ENCODE measurements around the gene PEAK1.

PEAK1 gene

DNA sequence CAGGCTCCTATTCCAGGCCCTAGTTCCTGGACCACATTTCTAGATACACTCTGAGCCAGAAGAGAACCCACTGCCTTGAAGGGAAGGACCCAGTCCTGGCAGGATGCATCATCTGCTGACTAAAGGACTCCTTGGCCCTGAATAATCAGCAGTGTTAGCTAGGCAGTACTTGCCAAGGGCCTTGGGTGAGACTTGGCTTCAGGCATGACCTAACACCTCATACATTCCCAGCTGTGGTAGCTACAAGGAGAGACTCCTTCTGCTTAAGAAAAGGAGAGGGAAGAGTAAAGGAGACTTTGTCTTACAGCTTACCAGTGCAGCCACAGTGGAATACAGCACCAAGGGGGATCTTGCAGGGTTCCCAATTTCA lies 26.4 kb downstream of the PEAK1 start:
- DNase-seq (ENCODE audit: low read depth): no peak
- no peak overlapping the region for H3K4me3 ChIP-seq (ENCODE audit: control insufficient read depth, low read depth, low read length)
- TF ChIP-seq, protein P1, sequence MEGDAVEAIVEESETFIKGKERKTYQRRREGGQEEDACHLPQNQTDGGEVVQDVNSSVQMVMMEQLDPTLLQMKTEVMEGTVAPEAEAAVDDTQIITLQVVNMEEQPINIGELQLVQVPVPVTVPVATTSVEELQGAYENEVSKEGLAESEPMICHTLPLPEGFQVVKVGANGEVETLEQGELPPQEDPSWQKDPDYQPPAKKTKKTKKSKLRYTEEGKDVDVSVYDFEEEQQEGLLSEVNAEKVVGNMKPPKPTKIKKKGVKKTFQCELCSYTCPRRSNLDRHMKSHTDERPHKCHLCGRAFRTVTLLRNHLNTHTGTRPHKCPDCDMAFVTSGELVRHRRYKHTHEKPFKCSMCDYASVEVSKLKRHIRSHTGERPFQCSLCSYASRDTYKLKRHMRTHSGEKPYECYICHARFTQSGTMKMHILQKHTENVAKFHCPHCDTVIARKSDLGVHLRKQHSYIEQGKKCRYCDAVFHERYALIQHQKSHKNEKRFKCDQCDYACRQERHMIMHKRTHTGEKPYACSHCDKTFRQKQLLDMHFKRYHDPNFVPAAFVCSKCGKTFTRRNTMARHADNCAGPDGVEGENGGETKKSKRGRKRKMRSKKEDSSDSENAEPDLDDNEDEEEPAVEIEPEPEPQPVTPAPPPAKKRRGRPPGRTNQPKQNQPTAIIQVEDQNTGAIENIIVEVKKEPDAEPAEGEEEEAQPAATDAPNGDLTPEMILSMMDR (IDR thresholded peaks at IDR 0.05; ENCODE audit: control insufficient read depth, insufficient read depth, low read depth, low read length, missing control alignments): no peak

DNA sequence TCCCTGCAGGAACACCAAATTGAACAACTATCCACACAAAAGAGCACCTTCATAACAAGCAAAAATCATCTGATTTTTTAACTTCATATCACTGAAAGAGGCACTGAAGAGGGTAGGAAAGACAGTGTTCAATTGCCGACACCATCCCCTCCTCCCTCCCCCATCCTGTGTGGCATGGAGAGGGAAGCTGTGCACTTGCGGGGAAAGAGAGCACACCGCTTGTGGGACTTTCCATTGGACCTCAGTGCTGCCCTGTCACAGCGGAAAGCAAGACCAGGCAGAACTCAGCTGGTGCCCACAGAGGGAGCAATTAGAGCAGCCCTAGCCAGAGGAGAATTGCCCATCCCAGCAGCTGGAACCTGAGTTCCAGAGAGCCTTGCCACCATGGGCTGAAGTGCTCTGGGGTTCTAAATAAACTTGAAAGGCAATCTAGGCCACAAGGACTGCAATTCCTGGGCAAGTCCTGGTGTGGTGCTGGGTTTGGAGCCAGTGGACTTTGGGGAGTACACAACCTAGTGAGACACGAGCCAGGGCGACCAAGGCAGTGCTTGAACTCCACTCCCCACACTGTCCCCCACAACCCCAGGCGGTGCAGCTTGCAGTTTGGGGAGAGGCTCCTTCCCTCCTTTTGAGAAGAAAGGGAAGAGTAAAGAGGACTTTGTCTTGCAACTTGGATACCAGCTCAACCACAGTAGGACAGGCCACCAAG lies 27.0 kb downstream of the PEAK1 start:
- TF ChIP-seq, protein P1 (IDR thresholded peaks at IDR 0.05; ENCODE audit: control insufficient read depth, insufficient read depth, low read depth, low read length, missing control alignments): no peak
- no peak for DNase-seq (ENCODE audit: low read depth)
- H3K4me3 ChIP-seq (ENCODE audit: control insufficient read depth, low read depth, low read length): no peak overlapping the region

DNA sequence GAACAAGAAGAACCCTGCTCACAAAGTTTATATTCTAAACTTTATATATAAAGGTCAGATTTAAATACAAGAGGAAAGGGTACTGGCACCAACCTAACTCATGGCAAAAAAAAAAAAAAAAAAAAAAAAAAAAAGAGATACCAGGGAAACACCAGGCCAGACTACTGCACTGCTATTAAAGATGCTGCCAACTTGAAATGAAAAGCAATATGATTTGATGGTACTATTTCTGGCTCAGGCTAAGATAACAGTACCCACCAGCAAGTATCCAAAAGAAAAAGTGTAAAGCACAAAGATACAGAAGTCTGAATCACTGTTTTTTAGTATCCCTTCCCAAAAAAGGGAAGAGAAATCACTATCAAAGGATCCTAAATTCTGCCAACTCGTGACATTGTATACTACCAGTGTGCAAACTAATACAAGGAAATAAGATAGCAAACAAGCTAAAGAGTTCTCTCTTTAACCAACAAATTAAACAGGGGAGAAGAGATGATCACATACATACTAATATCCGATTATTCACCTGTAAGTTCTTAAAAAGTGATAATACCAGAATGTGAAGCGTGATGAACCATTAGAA lies 28.4 kb downstream of the PEAK1 start:
- H3K4me3 ChIP-seq (ENCODE audit: control insufficient read depth, low read depth, low read length): no peak overlapping the region
- no peak for DNase-seq (ENCODE audit: low read depth)
- TF ChIP-seq, protein P1 (IDR thresholded peaks at IDR 0.05; ENCODE audit: control insufficient read depth, insufficient read depth, low read depth, low read length, missing control alignments): no peak

DNA sequence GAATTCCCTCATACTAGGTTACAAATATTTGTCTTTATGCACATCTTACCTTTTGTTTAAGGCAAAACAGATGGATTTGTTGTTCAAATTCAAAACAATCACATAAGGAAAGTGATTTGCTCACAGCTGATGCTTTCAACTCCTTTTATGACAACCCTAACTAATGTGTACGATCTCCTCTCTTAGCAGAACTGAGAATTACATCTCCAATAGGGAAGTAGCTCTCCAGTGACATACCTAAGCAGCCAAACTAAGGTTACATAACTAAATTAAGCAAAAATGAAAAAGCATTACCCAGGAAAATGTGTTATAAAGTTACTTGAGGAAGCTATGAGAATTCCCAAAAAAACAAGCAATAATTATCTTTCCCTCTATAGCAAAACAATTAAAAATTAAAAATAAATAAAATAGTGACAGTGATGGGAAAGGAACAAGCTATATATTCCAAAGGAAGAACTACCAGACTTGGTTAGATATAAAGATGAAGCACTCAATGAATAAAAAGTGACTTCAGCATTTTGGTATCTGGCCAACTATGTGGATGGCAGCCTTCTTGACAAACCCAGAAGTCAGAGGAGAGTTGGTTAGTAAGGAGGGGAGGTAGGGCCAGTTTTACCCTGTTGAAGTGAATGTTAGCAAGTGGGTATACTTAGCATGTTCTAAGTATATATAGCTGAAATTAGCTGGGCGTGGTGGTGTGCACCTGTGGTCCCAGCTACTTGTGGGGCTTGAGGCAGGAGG lies 32.4 kb downstream of the PEAK1 start:
- no peak for DNase-seq (ENCODE audit: low read depth)
- TF ChIP-seq, protein P1 (IDR thresholded peaks at IDR 0.05; ENCODE audit: control insufficient read depth, insufficient read depth, low read depth, low read length, missing control alignments): no peak
- H3K4me3 ChIP-seq (ENCODE audit: control insufficient read depth, low read depth, low read length): no peak overlapping the region

DNA sequence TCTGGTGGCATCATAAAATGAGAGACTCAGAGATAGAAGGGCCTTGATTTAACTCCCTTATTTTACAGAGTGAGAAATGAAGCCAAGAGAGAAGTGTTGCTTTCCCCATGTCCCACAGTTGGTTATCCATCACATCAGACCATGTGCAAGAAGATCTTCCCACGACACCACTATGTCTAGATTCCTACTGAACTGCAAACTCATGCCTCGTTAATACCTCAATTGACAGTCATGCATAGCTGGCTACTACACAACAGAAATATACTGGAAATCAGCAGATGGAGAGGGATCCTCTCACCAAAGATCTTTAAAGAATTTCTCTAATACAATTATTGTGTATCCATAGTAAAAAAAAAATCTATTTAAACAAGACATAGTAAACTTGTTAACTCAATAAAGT lies 33.3 kb downstream of the PEAK1 start:
- no peak for DNase-seq (ENCODE audit: low read depth)
- TF ChIP-seq, protein P1 (IDR thresholded peaks at IDR 0.05; ENCODE audit: control insufficient read depth, insufficient read depth, low read depth, low read length, missing control alignments): no peak
- H3K4me3 ChIP-seq (ENCODE audit: control insufficient read depth, low read depth, low read length): no peak overlapping the region

DNA sequence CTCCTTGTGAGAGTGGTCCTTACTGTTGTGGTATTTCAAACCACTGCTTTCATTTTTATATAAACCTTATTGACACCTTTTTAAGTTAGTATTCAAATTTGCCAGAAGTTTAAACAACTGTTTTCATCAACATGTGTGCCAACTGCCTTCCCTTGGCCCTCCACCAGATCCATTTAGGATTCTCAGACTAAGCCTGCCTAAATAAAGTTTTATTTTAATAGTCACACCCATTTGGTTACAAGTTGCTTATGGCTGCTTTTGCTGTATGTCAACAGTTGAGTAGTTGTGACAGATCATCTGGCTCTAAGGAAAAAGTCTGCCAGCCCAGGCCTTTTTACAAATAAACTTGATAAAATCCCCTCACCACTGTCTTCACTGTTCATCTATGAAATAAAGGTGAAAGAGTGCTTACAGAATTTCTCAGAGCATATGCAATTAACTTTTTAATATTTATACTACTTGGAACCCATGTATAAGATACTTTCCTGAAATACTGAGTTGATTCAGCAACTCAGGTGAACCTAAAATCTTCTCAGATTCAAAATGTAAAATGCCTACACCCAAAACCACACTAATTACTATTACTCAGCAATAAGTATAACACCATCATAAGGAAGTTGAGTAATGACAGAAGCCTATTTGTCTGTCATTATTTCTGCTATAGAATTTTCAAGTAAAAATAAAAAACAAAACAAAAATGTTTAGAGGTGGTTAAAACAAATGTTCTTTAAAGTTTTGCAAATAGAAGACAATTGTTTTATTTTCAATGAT lies 35.1 kb downstream of the PEAK1 start:
- DNase-seq (ENCODE audit: low read depth): no peak
- TF ChIP-seq, protein P1 (IDR thresholded peaks at IDR 0.05; ENCODE audit: control insufficient read depth, insufficient read depth, low read depth, low read length, missing control alignments): no peak
- no peak overlapping the region for H3K4me3 ChIP-seq (ENCODE audit: control insufficient read depth, low read depth, low read length)

Measured in AG09309 (cell line).